Measurements from ENCODE around the gene CBFA2T2.

CBFA2T2 gene

DNA sequence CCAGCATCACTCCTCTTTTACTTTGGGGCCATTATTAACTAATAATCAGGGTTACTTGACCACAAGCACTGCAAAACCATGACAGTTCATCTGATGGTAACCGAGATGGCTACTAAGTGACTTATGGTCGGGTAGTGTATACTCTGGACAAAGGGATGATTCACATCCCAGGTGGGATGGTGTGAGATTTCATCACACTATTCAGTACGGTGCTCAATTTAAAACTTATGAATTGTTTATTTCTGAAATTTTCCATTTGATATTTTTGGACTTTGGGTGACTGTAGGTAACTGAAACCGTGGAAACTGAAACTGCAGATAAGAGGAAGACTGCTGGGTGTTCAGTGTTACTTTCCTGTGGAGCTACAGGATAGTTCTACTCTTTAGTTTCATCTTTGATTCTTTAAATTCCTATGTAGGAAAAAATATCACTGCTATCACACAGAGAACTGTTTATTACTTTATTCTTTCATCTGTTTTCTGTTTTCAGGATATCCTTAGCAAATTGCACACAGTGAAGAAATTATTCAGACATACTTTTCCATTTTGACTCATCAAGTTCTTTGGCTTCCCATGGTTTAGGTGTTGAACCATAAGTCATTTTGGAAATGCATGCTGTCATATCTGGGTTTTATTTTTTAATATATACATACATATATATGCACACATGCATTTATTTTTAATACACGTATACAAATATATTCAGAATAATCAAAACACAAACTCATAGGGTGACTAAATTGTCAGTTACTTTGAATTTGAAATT lies 113.1 kb downstream of the CBFA2T2 start:
- Mint-ChIP-seq H3K4me3 (no peak overlapping the region), H3K4me1 (ENCODE audit: low read depth) (no peaks in the 10 kb centered on the region), H3K36me3 (ENCODE audit: low read depth) (peaks cover 42% of the 10 kb centered on the region), H3K27ac (no peak overlapping the region), H3K27me3 (no peaks in the 10 kb centered on the region), H3K9me3 (no peaks in the 10 kb centered on the region)
- intact Hi-C loops (cut with micrococcal nuclease): no loop called here

DNA sequence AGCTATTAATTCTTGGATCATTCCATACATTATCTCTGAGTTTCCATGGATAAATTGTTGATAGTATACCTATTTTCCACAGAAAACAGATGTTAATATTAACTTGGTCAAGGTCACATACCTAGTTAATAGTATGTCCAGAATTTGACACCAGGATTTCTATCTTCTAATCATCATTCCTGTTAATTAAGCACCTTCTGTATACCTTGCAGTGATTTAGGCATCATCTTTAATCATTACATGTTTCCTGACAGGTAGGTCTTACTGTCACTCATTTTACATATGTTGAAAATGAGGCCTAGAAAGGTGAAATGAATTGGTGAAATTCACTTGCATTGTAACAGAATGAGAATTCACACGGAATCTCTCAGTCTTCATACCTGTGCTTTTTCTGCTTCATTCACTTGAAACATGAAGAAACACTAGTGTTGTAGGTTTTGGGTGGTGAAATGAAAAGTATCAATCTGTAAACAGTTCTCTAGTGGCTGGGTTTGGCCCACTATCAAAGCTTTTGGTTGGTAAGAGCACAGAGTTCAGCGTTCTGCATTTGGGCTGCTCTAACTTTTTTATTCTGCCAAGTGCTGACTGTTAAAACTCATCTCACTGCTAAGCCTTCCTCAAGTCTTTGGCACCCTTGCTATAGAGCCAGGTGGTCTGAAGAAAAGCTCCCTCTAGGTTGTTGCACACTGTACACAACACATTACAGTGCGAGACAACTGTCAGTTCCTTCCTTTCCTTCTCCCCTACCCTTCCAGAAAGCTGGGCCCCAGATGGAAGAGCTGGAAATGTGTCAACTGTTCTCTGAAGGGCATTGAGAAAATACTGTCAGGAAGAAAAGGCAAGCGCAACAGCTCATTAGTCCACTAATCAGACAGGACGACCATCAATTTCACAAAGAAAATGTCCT lies 114.4 kb downstream of the CBFA2T2 start:
- H3K9me3 Mint-ChIP-seq: no peaks in the 10 kb centered on the region
- peaks cover 2% of the 10 kb centered on the region for H3K4me1 Mint-ChIP-seq (ENCODE audit: low read depth)
- H3K27me3 Mint-ChIP-seq: no peaks in the 10 kb centered on the region
- intact Hi-C loops (cut with micrococcal nuclease): no loop called here
- H3K36me3 Mint-ChIP-seq (ENCODE audit: low read depth): peaks cover 47% of the 10 kb centered on the region
- H3K27ac Mint-ChIP-seq: no peak overlapping the region
- no peak overlapping the region for H3K4me3 Mint-ChIP-seq

DNA sequence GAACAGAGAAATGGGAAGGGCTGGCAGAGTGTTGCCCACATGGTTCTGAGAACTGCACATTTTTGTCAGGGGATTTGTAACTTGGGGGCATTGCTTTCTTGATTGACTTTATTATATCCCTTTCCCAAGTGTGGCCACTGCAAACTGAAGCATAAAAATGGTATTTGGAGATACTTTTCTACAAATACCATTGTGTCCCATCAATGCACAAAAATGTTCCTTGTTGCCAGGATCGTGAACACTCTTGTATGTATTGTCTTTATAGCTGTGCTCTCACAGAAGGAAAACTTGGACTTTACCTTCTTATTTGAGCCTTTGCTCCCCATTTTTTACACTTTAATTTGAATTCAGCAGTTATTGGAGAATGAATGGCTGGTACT lies 115.1 kb downstream of the CBFA2T2 start:
- Mint-ChIP-seq H3K4me3 (no peak overlapping the region), H3K4me1 (ENCODE audit: low read depth) (peaks cover 6% of the 10 kb centered on the region), H3K27ac (no peak overlapping the region), H3K27me3 (no peaks in the 10 kb centered on the region), H3K9me3 (no peaks in the 10 kb centered on the region), H3K36me3 (ENCODE audit: low read depth) (peaks cover 49% of the 10 kb centered on the region)
- intact Hi-C loops (cut with micrococcal nuclease): no loop called here

DNA sequence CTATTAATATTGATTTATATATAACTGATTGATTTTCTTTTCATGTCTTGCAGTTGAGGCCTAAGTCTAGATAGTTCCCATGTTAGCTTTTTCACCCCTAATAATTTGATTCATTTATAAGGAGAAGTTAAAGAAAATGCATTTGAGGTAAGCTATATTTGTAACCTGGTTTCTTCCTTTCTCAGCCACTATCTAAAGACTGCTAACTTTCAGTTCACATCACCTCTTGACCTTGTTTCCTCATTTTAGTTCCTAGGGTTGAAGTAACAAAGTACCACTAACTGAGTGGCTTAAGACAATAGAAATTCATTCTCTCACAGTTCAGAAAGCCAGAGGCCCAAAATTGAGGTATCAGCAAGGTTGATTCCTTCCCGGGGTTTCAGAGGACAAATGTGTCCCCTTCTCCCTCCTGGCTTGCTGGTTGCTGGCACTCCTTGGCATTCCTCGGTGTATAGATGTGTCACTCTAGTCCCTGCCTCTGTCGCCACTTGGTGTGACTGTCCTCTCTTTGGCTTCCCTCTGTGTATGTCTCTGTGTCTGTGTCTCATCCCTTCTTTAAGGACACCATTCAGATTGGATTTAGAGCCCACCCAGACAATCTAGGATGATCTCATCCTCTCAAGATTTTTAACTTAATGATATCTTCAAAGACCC lies 116.3 kb downstream of the CBFA2T2 start:
- peaks cover 6% of the 10 kb centered on the region for H3K4me1 Mint-ChIP-seq (ENCODE audit: low read depth)
- no peaks in the 10 kb centered on the region for H3K9me3 Mint-ChIP-seq
- H3K4me3 Mint-ChIP-seq: no peak overlapping the region
- no peak overlapping the region for H3K27ac Mint-ChIP-seq
- intact Hi-C loops (cut with micrococcal nuclease): no loop called here
- no peaks in the 10 kb centered on the region for H3K27me3 Mint-ChIP-seq
- peaks cover 53% of the 10 kb centered on the region for H3K36me3 Mint-ChIP-seq (ENCODE audit: low read depth)

DNA sequence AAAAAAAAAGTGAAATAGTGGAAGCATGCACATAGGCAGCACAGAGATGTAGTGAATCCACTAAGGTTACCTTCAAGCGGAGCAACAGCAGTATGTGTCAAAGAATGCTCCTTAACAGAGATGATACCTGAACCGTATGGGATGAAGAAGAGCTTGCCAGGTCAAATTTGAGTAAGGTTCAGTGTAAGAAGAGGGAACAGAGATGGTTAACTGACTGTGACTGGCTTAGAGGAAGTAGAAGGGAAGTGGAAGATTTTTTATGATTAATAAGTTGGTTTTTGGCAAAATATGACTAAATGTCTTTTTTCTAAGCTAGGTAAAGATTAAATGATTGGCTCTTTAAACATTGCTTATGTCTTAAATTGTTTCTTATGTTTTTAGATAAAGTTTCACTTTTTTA lies 119.6 kb downstream of the CBFA2T2 start:
- Mint-ChIP-seq H3K4me3 (no peak overlapping the region), H3K27me3 (no peaks in the 10 kb centered on the region), H3K4me1 (ENCODE audit: low read depth) (peaks cover 6% of the 10 kb centered on the region), H3K27ac (no peak overlapping the region), H3K36me3 (ENCODE audit: low read depth) (peaks cover 45% of the 10 kb centered on the region), H3K9me3 (no peaks in the 10 kb centered on the region)
- intact Hi-C loops (cut with micrococcal nuclease): no loop called here

DNA sequence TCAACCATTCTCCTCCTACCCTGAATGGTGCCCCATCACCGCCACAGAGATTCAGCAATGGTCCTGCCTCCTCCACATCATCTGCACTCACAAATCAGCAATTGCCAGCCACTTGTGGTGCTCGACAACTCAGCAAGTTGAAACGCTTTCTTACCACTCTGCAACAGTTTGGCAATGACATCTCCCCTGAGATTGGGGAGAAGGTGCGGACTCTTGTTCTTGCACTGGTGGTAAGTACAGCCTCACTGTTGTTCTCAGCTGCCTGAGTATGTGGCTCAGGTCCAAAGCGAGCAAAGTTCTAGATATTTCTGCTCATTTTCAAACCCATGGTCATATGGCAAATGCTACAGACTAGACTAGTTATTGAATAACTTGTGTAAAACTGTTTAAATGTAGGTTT lies 121.2 kb downstream of the CBFA2T2 start:
- intact Hi-C loops (cut with micrococcal nuclease): no loop called here
- Mint-ChIP-seq H3K4me3 (no peak overlapping the region), H3K9me3 (no peaks in the 10 kb centered on the region), H3K27me3 (no peaks in the 10 kb centered on the region), H3K4me1 (ENCODE audit: low read depth) (peaks cover 6% of the 10 kb centered on the region), H3K27ac (no peak overlapping the region), H3K36me3 (ENCODE audit: low read depth) (peaks cover 54% of the 10 kb centered on the region)

DNA sequence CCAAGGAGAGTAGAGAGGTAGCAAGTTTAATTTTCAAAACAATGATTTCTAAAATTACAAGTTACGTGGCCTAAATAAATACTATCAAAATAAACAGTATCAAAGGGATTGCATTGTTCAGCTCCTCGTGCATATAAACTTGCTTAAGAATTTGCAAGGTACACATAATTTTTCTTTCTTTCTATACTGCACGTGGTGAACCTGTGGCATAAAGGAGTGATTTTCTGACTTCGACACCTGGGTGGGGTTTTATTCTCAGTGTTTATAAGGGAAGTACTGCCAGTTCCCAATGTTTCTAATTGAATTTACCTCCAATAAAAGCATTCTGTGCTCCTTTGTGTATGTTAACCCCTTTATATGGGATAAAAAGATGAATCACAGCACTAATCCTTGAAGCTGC lies 122.1 kb downstream of the CBFA2T2 start:
- H3K4me3 Mint-ChIP-seq: no peak overlapping the region
- H3K9me3 Mint-ChIP-seq: no peaks in the 10 kb centered on the region
- no peaks in the 10 kb centered on the region for H3K27me3 Mint-ChIP-seq
- H3K36me3 Mint-ChIP-seq (ENCODE audit: low read depth): peaks cover 56% of the 10 kb centered on the region
- H3K27ac Mint-ChIP-seq: no peak overlapping the region
- peaks cover 6% of the 10 kb centered on the region for H3K4me1 Mint-ChIP-seq (ENCODE audit: low read depth)
- intact Hi-C loops (cut with micrococcal nuclease): no loop called here

DNA sequence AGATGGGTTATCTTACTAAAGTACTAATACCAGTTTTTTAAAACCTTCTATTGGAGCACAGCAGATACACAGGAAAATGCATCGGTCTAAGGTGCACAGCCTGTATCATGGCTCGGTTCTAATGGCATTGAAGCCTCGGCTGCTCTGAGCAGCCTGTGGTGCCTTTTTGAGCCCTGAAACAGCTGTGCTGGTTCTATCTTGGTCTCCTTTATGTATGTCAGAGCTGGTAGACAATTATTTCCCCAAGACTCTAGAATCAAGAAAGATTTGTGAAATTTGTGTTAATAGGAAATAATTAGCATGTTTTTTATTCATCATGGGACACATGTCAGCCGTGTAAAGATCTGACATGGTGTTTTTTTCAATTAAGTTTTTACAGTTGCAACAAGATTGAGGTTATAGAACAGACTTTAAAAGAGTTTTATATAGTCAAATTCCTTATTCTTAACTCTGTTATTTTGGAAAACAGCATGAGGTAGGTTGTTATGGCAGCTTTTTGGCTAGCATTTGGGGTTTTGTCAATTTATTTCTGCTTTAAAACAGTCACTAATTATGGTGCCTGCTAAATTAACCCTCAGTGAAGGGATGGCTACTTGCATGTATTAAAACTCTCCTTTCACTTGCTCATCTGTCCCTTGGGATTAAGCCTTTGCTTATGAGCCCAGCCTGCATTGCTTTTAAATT lies 132.0 kb downstream of the CBFA2T2 start:
- Mint-ChIP-seq H3K27me3 (no peaks in the 10 kb centered on the region), H3K4me1 (ENCODE audit: low read depth) (no peaks in the 10 kb centered on the region), H3K36me3 (ENCODE audit: low read depth) (peaks cover 76% of the 10 kb centered on the region), H3K9me3 (no peaks in the 10 kb centered on the region), H3K27ac (no peak overlapping the region), H3K4me3 (no peak overlapping the region)
- intact Hi-C loops (cut with micrococcal nuclease): no loop called here

DNA sequence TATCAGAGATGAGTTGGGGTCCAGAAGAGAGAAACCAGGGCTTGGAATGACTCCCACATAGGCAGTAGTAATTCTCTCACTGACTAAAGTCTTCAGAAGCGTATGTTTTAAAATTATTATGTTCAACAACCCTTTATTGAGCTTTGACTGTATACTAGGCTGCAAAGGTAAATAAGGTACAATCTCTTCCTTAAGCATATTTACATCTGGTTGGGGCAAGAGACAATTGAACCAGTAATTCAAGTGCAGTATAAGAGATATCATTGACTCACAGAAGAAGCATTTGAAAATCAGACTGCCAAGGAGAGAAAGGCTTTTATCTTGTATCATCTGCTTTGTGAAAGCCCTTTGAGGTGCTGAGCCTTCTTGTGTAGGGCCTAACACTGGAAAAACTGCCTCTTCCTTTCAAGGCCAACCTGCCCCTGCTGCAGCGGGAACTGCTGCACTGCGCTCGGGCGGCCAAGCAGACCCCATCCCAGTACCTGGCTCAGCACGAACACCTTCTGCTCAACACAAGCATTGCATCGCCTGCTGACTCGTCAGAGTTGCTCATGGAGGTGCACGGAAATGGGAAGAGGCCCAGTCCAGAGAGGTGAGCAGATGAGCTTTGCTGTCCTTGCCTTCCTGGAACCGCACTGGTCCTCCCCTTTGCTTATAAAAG lies 132.9 kb downstream of the CBFA2T2 start:
- H3K9me3 Mint-ChIP-seq: no peaks in the 10 kb centered on the region
- H3K4me3 Mint-ChIP-seq: no peak overlapping the region
- H3K27ac Mint-ChIP-seq: no peak overlapping the region
- peaks cover 84% of the 10 kb centered on the region for H3K36me3 Mint-ChIP-seq (ENCODE audit: low read depth)
- H3K4me1 Mint-ChIP-seq (ENCODE audit: low read depth): no peaks in the 10 kb centered on the region
- intact Hi-C loops (cut with micrococcal nuclease): no loop called here
- no peaks in the 10 kb centered on the region for H3K27me3 Mint-ChIP-seq

DNA sequence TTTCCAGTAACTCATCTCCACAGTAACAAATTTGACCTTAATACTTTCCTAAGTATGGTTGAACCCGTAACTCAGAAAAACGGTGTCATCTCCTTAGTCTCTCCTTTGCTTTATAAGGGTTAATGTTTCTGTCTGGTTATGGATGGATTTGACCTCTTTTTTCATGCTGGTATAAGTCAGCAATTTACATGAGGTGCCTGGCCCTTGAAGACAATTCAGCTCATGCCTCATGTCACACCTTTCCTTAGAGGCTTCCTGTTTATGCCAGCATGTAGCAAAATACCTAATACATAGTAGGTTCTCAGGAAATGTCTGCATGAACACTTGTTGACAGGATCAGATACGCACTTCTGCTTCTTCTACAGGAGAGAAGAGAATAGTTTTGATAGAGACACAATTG lies 134.5 kb downstream of the CBFA2T2 start:
- H3K27ac Mint-ChIP-seq: no peak overlapping the region
- H3K27me3 Mint-ChIP-seq: no peaks in the 10 kb centered on the region
- no peak overlapping the region for H3K4me3 Mint-ChIP-seq
- intact Hi-C loops (cut with micrococcal nuclease): no loop called here
- H3K36me3 Mint-ChIP-seq (ENCODE audit: low read depth): peaks cover 89% of the 10 kb centered on the region
- no peaks in the 10 kb centered on the region for H3K4me1 Mint-ChIP-seq (ENCODE audit: low read depth)
- no peaks in the 10 kb centered on the region for H3K9me3 Mint-ChIP-seq

DNA sequence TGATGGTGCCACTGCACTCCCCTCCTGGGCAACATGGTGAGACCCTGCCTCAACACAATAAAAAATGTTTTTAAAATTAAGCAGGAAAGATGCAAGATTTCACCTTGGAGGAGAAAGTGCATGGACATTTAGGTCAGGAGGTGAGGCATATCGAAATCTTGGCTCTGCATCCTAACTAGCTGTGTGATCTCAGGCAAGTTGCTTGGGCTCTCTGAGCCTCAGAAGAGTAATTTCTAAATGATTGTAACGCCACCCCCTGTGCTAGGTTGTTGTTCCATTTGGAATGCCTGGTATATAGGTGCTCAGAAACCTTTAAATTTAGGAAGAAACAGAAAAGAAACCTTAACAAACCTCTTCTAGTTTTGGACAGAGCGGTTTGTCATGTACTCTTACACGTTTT lies 136.3 kb downstream of the CBFA2T2 start:
- H3K27ac Mint-ChIP-seq: no peak overlapping the region

DNA sequence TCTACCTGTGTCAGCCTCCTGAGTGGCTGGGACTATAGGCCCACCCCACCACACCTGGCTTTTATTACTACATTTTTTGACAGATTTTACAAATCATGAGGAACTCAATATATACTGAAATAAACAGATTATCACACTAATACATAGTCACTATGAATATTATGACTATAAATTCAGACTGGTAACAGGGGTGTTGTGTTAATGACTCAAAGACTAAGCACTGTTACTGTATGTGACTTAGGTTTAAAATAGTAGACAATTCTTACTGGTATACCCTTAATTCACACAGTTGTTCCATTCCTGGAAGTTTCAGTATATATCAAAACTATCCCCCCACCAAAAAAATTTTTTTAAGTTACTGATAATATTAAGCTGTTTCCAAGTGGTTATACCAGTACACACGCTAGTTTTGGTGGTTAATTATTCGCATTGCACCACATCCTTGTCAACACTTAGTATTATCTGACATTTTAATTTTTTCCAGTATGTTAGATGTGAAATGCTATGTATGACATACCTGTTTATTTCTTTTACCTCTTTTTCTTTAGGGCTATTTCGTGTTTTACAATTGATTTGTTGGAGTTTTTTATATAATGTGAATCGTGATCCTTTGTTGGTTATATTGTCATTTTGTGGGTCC lies 137.8 kb downstream of the CBFA2T2 start:
- H3K4me1 Mint-ChIP-seq (ENCODE audit: low read depth): no peaks in the 10 kb centered on the region
- no peak overlapping the region for H3K4me3 Mint-ChIP-seq
- H3K9me3 Mint-ChIP-seq: no peaks in the 10 kb centered on the region
- H3K27ac Mint-ChIP-seq: no peak overlapping the region
- H3K27me3 Mint-ChIP-seq: no peaks in the 10 kb centered on the region
- peaks cover 97% of the 10 kb centered on the region for H3K36me3 Mint-ChIP-seq (ENCODE audit: low read depth)
- intact Hi-C loops (cut with micrococcal nuclease): no loop called here

More for the DNA sequence above, 136.3 kb downstream of the CBFA2T2 start:
- Mint-ChIP-seq H3K4me1 (ENCODE audit: low read depth) (no peaks in the 10 kb centered on the region), H3K36me3 (ENCODE audit: low read depth) (peaks cover 89% of the 10 kb centered on the region), H3K27me3 (no peaks in the 10 kb centered on the region), H3K4me3 (no peak overlapping the region), H3K9me3 (no peaks in the 10 kb centered on the region)
- intact Hi-C loops (cut with micrococcal nuclease): no loop called here

DNA sequence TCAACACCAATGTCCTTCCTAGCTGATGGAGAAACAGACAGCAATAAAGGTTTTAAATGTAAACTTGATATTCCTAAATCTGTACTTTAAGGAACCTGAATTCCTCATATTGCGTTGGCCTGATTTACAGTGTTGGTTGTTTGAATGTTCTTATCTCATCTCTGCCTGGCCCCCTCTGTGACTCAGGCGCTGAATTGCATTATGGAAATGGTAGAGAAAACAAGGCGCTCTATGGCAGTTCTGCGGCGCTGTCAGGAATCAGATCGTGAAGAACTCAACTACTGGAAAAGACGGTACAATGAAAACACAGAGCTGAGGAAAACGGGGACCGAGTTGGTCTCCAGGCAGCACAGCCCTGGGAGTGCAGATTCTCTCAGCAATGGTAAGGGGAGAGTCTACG lies 139.6 kb downstream of the CBFA2T2 start:
- Mint-ChIP-seq H3K27me3 (no peaks in the 10 kb centered on the region), H3K9me3 (no peaks in the 10 kb centered on the region), H3K36me3 (ENCODE audit: low read depth) (peaks cover 91% of the 10 kb centered on the region), H3K27ac (no peak overlapping the region), H3K4me1 (ENCODE audit: low read depth) (no peaks in the 10 kb centered on the region), H3K4me3 (no peak overlapping the region)
- intact Hi-C loops (cut with micrococcal nuclease): no loop called here
